Neutrophil (primary cell): Measurements from ENCODE around the gene PRKAA1.

Experiments used
- H3K27ac ChIP-seq: fragments of 200-600 bp; sonication (generic); 2 replicates; pipeline ENCODE4 v1.5.1; 2016; ENCODE audit warnings: mild to moderate bottlenecking, moderate library complexity
- H3K27me3 ChIP-seq: fragments of 200-600 bp; sonication (generic); 2 replicates; pipeline ENCODE4 v1.6.0; 2016; ENCODE audit warnings: mild to moderate bottlenecking
- H3K36me3 ChIP-seq: fragments of 200-600 bp; sonication (generic); 2 replicates; pipeline ENCODE4 v1.5.1; 2017
- H3K4me1 ChIP-seq, 2 experiments: fragments of 200-600 bp in 1 of 2; sonication (generic) in 1 of 2; 1 replicate in 1 of 2; 2 replicates in 1 of 2; pipeline versions ENCODE4 v1.5.1 to v1.6.1; 2013 to 2016; ENCODE audit warnings: low read depth in 1 of 2, low read length in 1 of 2, mild to moderate bottlenecking in 1 of 2, moderate library complexity in 1 of 2; ENCODE audit not compliant: control insufficient read depth in 1 of 2, insufficient read depth in 1 of 2
- H3K4me3 ChIP-seq, 2 experiments: fragments of 200-600 bp in 1 of 2; sonication (generic) in 1 of 2; 1 replicate in 1 of 2; 2 replicates in 1 of 2; pipeline ENCODE4 v1.5.1; 2013 to 2016; ENCODE audit warnings: low read depth in 1 of 2, low read length in 1 of 2, mild to moderate bottlenecking in 1 of 2, moderate library complexity in 1 of 2
- H3K9me3 ChIP-seq: fragments of 200-600 bp; sonication (generic); 2 replicates; pipeline ENCODE4 v1.5.1; 2016
- CTCF ChIP-seq: fragments of 200-600 bp; sonication (generic); IDR thresholded peaks from 2 replicates; pipeline ENCODE4 v1.5.1; 2016; ENCODE audit warnings: antibody characterized with exemption

The PRKAA1 gene

DNA sequence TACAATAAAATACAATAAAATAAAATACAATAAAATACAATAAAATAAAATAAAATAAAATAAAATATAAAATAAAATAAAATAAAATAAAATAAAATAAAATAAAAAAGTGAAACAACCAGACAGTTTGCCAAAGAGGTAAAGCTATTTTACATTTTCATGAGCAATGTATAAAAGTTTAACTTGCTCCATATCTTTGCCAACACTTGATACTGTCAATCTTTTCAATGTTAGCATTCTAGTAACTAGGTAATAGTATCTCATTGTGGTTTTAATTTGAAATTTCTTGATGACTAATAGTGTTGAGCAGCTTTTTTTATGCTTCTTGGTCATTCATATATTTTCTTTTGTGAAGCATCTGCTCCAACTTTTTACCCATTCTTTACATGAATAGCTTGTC is 59.7 kb downstream of the PRKAA1 start:
- no peak overlapping the region for H3K4me3 ChIP-seq
- no peak for TF ChIP-seq CTCF
- H3K27ac ChIP-seq, result no peak overlapping the region
- peaks cover 0 to 2% of the 10 kb centered on the region in 2 experiments for H3K4me1 ChIP-seq
- no peaks in the 10 kb centered on the region for H3K27me3 ChIP-seq
- no peaks in the 10 kb centered on the region for H3K9me3 ChIP-seq
- peaks cover 21% of the 10 kb centered on the region for H3K36me3 ChIP-seq

- Histone ChIP-seq H3K4me1 (peaks cover 0 to 5% of the 10 kb centered on the region in 2 experiments), H3K36me3 (peaks cover 16% of the 10 kb centered on the region), H3K27me3 (no peaks in the 10 kb centered on the region), H3K9me3 (no peaks in the 10 kb centered on the region), H3K4me3 (no peak overlapping the region), H3K27ac (no peak overlapping the region)
- peak; percentile 26 for TF ChIP-seq CTCF
Observed at GRCh38 chr5:40736103-40736875, 61.9 kb downstream of the PRKAA1 start.

- H3K27ac ChIP-seq, result no peak overlapping the region
- H3K36me3 ChIP-seq, result peaks cover 9% of the 10 kb centered on the region
- no peak for TF ChIP-seq CTCF
Observed at GRCh38 chr5:40735609-40736008, 62.6 kb downstream of the PRKAA1 start.

DNA sequence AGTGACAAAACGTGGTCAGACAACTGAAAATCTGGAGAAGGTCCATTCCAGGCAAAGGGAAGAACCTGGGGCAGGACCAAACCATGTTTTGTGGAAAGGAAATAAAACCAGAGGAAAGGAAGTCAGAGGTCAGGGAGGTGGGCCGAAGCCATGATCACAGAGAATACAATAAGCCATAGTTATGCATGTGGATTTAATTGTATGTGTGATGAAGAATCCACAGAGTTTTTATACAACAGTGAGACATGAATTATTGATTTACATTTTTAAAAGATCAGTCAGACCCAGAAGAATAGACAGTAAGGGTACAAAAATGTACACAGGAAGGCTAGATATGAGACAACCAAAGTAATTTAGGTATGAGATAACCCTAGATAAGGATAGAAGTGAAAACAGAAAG is 63.2 kb downstream of the PRKAA1 start:
- peaks cover 6% of the 10 kb centered on the region for H3K36me3 ChIP-seq
- no peak for TF ChIP-seq CTCF
- H3K27ac ChIP-seq, result no peak overlapping the region

More at GRCh38 chr5:40735609-40736008, 62.6 kb downstream of the PRKAA1 start:
- Histone ChIP-seq H3K9me3 (no peaks in the 10 kb centered on the region), H3K27me3 (no peaks in the 10 kb centered on the region), H3K4me1 (peaks cover 0 to 5% of the 10 kb centered on the region in 2 experiments), H3K4me3 (no peak overlapping the region)

GRCh38 chr5:40733879-40734563 is 64.2 kb downstream of the PRKAA1 start:
- H3K27ac ChIP-seq, result no peak overlapping the region
- no peak for TF ChIP-seq CTCF
- H3K36me3 ChIP-seq, result peaks cover 6% of the 10 kb centered on the region

More for the DNA sequence above, 63.2 kb downstream of the PRKAA1 start:
- Histone ChIP-seq H3K27me3 (no peaks in the 10 kb centered on the region), H3K4me1 (peaks cover 0 to 5% of the 10 kb centered on the region in 2 experiments), H3K4me3 (no peak overlapping the region), H3K9me3 (no peaks in the 10 kb centered on the region)

More at GRCh38 chr5:40733879-40734563, 64.2 kb downstream of the PRKAA1 start:
- Histone ChIP-seq H3K9me3 (no peaks in the 10 kb centered on the region), H3K4me1 (peaks cover 0 to 5% of the 10 kb centered on the region in 2 experiments), H3K27me3 (no peaks in the 10 kb centered on the region), H3K4me3 (no peak overlapping the region)
